PC-9 (cell line): ENCODE measurements around the gene MYO18A.
"Not testable (repeated sequence)": the region's sequence is repeated elsewhere in the genome, so short reads cannot be mapped to it uniquely, and the experiment has no call there.

Experiments used
- EZH2 ChIP-seq: fragments of 200-600 bp; sonication (generic); IDR thresholded peaks from 2 replicates; pipeline ENCODE4 v1.8.0; 2017; ENCODE audit warnings: antibody characterized with exemption, low read depth
- TF ChIP-seq, protein P1 (sequence below): fragments of 200-600 bp; sonication (generic); conservative IDR thresholded peaks from 2 replicates; pipeline ENCODE4 v1.6.1; 2017; ENCODE audit warnings: mixed run types, antibody characterized with exemption, mild to moderate bottlenecking, moderate library complexity

DNA sequence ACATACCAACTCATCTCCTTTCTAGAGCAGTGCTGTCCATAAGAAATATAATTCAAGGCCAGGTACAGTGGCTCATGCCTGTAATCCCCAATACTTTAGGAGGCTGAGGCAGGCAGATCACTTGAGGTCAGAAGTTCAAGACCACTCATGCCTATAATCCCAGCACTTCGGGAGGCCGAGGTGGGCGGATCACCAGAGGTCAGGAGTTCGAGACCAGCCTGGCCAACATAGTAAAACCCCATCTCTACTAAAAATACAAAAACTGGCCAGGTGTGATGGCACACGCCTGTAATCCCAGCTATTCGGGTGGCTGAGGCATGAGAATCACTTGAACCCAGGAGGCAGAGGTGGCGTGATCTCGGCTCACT, 11.5 kb downstream of the MYO18A start:
- TF ChIP-seq, protein P1, sequence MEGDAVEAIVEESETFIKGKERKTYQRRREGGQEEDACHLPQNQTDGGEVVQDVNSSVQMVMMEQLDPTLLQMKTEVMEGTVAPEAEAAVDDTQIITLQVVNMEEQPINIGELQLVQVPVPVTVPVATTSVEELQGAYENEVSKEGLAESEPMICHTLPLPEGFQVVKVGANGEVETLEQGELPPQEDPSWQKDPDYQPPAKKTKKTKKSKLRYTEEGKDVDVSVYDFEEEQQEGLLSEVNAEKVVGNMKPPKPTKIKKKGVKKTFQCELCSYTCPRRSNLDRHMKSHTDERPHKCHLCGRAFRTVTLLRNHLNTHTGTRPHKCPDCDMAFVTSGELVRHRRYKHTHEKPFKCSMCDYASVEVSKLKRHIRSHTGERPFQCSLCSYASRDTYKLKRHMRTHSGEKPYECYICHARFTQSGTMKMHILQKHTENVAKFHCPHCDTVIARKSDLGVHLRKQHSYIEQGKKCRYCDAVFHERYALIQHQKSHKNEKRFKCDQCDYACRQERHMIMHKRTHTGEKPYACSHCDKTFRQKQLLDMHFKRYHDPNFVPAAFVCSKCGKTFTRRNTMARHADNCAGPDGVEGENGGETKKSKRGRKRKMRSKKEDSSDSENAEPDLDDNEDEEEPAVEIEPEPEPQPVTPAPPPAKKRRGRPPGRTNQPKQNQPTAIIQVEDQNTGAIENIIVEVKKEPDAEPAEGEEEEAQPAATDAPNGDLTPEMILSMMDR = not testable (repeated sequence)
- not testable (repeated sequence) for TF ChIP-seq EZH2
